Adrenal gland (tissue), 5 donors: Measurements from ENCODE around the gene LRCH1.

Experiments used
- POLR2A ChIP-seq, 2 donors: fragments of 450-650 bp; IDR thresholded peaks; one replicate each; pipeline ENCODE4 v1.6.1; 2017; ENCODE audit warnings: antibody characterized with exemption in 2 of 2, mild to moderate bottlenecking in 2 of 2, moderate library complexity in 1 of 2
- TF ChIP-seq, protein P1 (sequence below), 6 experiments: fragments of 450-650 bp in 4 of 6; fragments of 200-600 bp in 2 of 6; sonication (generic) in 1 of 6; IDR thresholded peaks; 1 replicate in 5 of 6; 2 replicates in 1 of 6; pipeline versions ENCODE4 v1.5.1 to v1.8.0; 2016 to 2021; ENCODE audit warnings: antibody characterized with exemption in 6 of 6, mild to moderate bottlenecking in 2 of 6, moderate library complexity in 1 of 6
- donor health status: DM: no; HTN: no; CAD: no.

DNA sequence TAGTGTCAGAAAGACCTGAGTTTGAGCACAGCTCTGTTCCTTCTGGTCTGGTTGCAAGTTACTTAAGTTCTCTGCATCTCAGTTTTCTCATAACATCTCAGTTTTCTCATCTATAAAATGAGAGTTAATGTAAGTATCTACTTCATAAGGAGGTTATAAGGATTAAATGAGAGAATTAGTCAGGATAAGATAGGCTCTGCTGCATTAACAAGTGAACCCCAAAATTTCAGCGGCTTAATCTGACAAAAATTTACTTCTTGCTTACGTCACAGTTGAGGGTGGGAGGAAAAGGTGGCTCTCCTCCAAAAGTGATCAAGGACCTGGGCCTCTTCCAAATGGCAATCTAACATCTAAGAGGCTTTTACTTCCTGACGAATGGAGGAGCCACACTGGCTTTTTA is 31.5 kb upstream of the LRCH1 start:
- TF ChIP-seq, protein P1, sequence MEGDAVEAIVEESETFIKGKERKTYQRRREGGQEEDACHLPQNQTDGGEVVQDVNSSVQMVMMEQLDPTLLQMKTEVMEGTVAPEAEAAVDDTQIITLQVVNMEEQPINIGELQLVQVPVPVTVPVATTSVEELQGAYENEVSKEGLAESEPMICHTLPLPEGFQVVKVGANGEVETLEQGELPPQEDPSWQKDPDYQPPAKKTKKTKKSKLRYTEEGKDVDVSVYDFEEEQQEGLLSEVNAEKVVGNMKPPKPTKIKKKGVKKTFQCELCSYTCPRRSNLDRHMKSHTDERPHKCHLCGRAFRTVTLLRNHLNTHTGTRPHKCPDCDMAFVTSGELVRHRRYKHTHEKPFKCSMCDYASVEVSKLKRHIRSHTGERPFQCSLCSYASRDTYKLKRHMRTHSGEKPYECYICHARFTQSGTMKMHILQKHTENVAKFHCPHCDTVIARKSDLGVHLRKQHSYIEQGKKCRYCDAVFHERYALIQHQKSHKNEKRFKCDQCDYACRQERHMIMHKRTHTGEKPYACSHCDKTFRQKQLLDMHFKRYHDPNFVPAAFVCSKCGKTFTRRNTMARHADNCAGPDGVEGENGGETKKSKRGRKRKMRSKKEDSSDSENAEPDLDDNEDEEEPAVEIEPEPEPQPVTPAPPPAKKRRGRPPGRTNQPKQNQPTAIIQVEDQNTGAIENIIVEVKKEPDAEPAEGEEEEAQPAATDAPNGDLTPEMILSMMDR (IDR thresholded peaks at IDR 0.05) = no peak
- TF ChIP-seq POLR2A (IDR thresholded peaks at IDR 0.05) = no peak
